Transverse colon (tissue), 4 donors: ENCODE data around the gene TLCD2. TPM values are rescaled to one million over a fixed set of nuclear protein-coding genes. Genes with fewer than 3 reads are reported as not detected.

ENCODE experiments used
- DNase-seq: peaks from one replicate; pipeline ENCODE4 v3.0.0-alpha.2; 2019
- H3K27ac ChIP-seq, 4 donors: fragments of 200-600 bp; sonication (generic); 2 replicates each; pipeline ENCODE4 v1.5.1; 2016 to 2018; ENCODE audit warnings: inconsistent platforms in 4 of 4
- H3K27me3 ChIP-seq: fragments of 200-600 bp; sonication (generic); 2 replicates; pipeline ENCODE4 v1.5.1; 2017; ENCODE audit warnings: inconsistent platforms
- H3K36me3 ChIP-seq, 4 donors: fragments of 200-600 bp; sonication (generic); 2 replicates each; pipeline ENCODE4 v1.5.1; 2017 to 2019; ENCODE audit warnings: inconsistent platforms in 4 of 4
- H3K4me1 ChIP-seq, 4 donors: fragments of 200-600 bp; sonication (generic); 2 replicates each; pipeline ENCODE4 v1.5.1; 2017 to 2020; ENCODE audit warnings: inconsistent platforms in 4 of 4
- H3K4me3 ChIP-seq, 4 donors: fragments of 200-600 bp; sonication (generic); 1 replicate in 1 of 4; 2 replicates in 3 of 4; pipeline versions ENCODE4 v1.5.1 to v1.6.1; 2017 to 2019; ENCODE audit warnings: inconsistent platforms in 4 of 4
- H3K9me3 ChIP-seq, 2 donors: fragments of 200-600 bp; sonication (generic); 2 replicates each; pipeline ENCODE4 v1.5.1; 2017 to 2019; ENCODE audit warnings: inconsistent platforms in 2 of 2
- CTCF ChIP-seq, 5 experiments: fragments of 200-600 bp in 3 of 5; fragments of 450-650 bp in 2 of 5; sonication (generic) in 3 of 5; IDR thresholded peaks; 1 replicate in 2 of 5; 2 replicates in 3 of 5; pipeline ENCODE4 v1.5.1; 2016 to 2017; ENCODE audit warnings: antibody characterized with exemption in 5 of 5, inconsistent platforms in 3 of 5, mild to moderate bottlenecking in 2 of 5, moderate library complexity in 1 of 5
- EP300 ChIP-seq: sonication (generic); formaldehyde crosslinking; IDR thresholded peaks from one replicate; pipeline ENCODE4 v1.6.1; 2017; ENCODE audit warnings: antibody characterized with exemption, low read depth
- POLR2A ChIP-seq: fragments of 450-650 bp; IDR thresholded peaks from one replicate; pipeline ENCODE4 v1.6.1; 2016; ENCODE audit warnings: antibody characterized with exemption, mild to moderate bottlenecking, moderate library complexity
- POLR2AphosphoS5 ChIP-seq, 3 donors: sonication (generic); formaldehyde crosslinking; IDR thresholded peaks; one replicate each; pipeline ENCODE4 v1.6.1; 2016; ENCODE audit warnings: antibody characterized with exemption in 3 of 3
- WGBS, 2 donors: methylation state at CpG; one replicate each; pipeline ENCODE4 v1.1.5; 2018; ENCODE audit warnings: low coverage in 1 of 2; 5-methylcytosine and 5-hydroxymethylcytosine counted together
- in situ Hi-C, 4 donors: fragments of 200-750 bp; cut with MboI; loops; one replicate each; pipeline versions ENCODE4 v1.15.0 to v1.15.1; 2017; ENCODE audit warnings: low sequenced_read_pairs in 3 of 4, low pct_ligation_motif_present in 1 of 4, low pct_unique_long_range_greater_than_20kb in 1 of 4
- intact Hi-C: fragments of 100-400 bp; cut with DNase I; formaldehyde crosslinking; loops from one replicate; pipeline ENCODE4 v1.15.1; 2023; ENCODE audit warnings: low total_unique reads
- total RNA-seq, 4 donors: library from RNA; depleted of rRNA; stranded (reverse); fragments of >200 nt; gene quantifications; one replicate each; pipeline ENCODE4 v1.1.0, GENCODE V29; 2016

TLCD2 gene
- 10 to 100 TPM; 21.6 to 48.6 (median 31.5) TPM for total RNA-seq

GRCh38 chr17:1709971-1710806 lies at the start of gene TLCD2:
TSS of gene TLCD2 (minus strand) at chr17:1710377. CDS start at chr17:1710242, 135 bp downstream.
- peaks cover 20 to 51% (median 35%) of the 10 kb centered on the region in 4 donors for H3K4me1 ChIP-seq
- H3K9me3 ChIP-seq = no peaks in the 10 kb centered on the region
- in situ Hi-C loops = loop anchor here in 2 of 4 donors (25.0 kb wide), 2 partner anchors 102 to 327 kb away; partner anchors contain the start of genes DPH1 (in 1 of the 2), OVCA2 (in 1 of the 2) and RTN4RL1 (in 1 of the 2)
- TF ChIP-seq CTCF (IDR thresholded peaks at IDR 0.05) (no peak), POLR2A (peak; percentile 95), EP300 (no peak), POLR2AphosphoS5 (IDR thresholded peaks at IDR 0.05) (peak; percentile 80 to 92 (median 85))
- intact Hi-C loops = loop anchor here (10.0 kb wide), 1 partner anchor 55 kb away; no protein-coding TSS in a partner anchor
- WGBS, 2 donors = 6% methylated on average over 57 of the region's 83 CpGs; no CpG with 5 or more reads in 1 of the 2 donors
- DNase-seq = peak; percentile 94
- no peaks in the 10 kb centered on the region for H3K27me3 ChIP-seq
- H3K4me3 ChIP-seq = peak within 1 kb of the TSS; percentile 60 to 88 (median 82)
- peak within 1 kb of the TSS; percentile 95 to 99 (median 98) for H3K27ac ChIP-seq
- peaks cover 0 to 8% (median 4%) of the 10 kb centered on the region in 4 donors for H3K36me3 ChIP-seq

- H3K4me3 ChIP-seq = no peak overlapping the region
- no peaks in the 10 kb centered on the region for H3K36me3 ChIP-seq
- no peaks in the 10 kb centered on the region for H3K27me3 ChIP-seq
- intact Hi-C loops (no loop called here), in situ Hi-C loops (no loop called here)
- no peak for DNase-seq
- H3K9me3 ChIP-seq = no peaks in the 10 kb centered on the region
- H3K4me1 ChIP-seq = peaks cover 10 to 21% (median 10%) of the 10 kb centered on the region in 4 donors
- WGBS, 2 donors = 81 to 82% methylated on average over 5 of the region's 5 CpGs
- no peak overlapping the region for H3K27ac ChIP-seq
- TF ChIP-seq CTCF (IDR thresholded peaks at IDR 0.05) = no peak
- no peak for TF ChIP-seq POLR2A
- no peak for TF ChIP-seq EP300
- TF ChIP-seq POLR2AphosphoS5 (IDR thresholded peaks at IDR 0.05) = no peak
These were observed 49.4 kb upstream of the TLCD2 start for GRCh38 chr17:1759529-1759928.

- in situ Hi-C loops (no loop called here), intact Hi-C loops (no loop called here)
- H3K27ac ChIP-seq = no peak overlapping the region
- DNase-seq = no peak
- 70 to 74% methylated on average over 13 to 15 of the region's 15 CpGs for WGBS, 2 donors
- no peaks in the 10 kb centered on the region for H3K27me3 ChIP-seq
- H3K4me3 ChIP-seq = no peak overlapping the region
- no peaks in the 10 kb centered on the region for H3K36me3 ChIP-seq
- TF ChIP-seq EP300 = no peak
- no peak for TF ChIP-seq CTCF (IDR thresholded peaks at IDR 0.05)
- H3K4me1 ChIP-seq = peaks cover 4 to 14% (median 8%) of the 10 kb centered on the region in 4 donors
- H3K9me3 ChIP-seq = no peaks in the 10 kb centered on the region
These were observed 48.6 kb upstream of the TLCD2 start for GRCh38 chr17:1758807-1759206.

- no peak for DNase-seq
- Histone ChIP-seq H3K36me3 (no peaks in the 10 kb centered on the region), H3K4me3 (no peak overlapping the region), H3K27ac (no peak overlapping the region), H3K9me3 (no peaks in the 10 kb centered on the region), H3K27me3 (no peaks in the 10 kb centered on the region), H3K4me1 (peaks cover 0 to 25% (median 11%) of the 10 kb centered on the region in 4 donors)
- intact Hi-C loops = no loop called here
- WGBS, 2 donors = 68 to 69% methylated on average over 14 to 17 of the region's 17 CpGs
- in situ Hi-C loops = no loop called here
- TF ChIP-seq CTCF (IDR thresholded peaks at IDR 0.05) (no peak), POLR2AphosphoS5 (IDR thresholded peaks at IDR 0.05) (no peak), POLR2A (no peak), EP300 (no peak)
These were observed 45.7 kb upstream of the TLCD2 start for GRCh38 chr17:1755827-1756262.
